ENCODE data around the gene CD276. TPM values are rescaled to one million over a fixed set of nuclear protein-coding genes. Genes with fewer than 3 reads are reported as not detected.

The CD276 gene
- total RNA-seq, 1 experiment from 2014 or later = 133 TPM

DNA sequence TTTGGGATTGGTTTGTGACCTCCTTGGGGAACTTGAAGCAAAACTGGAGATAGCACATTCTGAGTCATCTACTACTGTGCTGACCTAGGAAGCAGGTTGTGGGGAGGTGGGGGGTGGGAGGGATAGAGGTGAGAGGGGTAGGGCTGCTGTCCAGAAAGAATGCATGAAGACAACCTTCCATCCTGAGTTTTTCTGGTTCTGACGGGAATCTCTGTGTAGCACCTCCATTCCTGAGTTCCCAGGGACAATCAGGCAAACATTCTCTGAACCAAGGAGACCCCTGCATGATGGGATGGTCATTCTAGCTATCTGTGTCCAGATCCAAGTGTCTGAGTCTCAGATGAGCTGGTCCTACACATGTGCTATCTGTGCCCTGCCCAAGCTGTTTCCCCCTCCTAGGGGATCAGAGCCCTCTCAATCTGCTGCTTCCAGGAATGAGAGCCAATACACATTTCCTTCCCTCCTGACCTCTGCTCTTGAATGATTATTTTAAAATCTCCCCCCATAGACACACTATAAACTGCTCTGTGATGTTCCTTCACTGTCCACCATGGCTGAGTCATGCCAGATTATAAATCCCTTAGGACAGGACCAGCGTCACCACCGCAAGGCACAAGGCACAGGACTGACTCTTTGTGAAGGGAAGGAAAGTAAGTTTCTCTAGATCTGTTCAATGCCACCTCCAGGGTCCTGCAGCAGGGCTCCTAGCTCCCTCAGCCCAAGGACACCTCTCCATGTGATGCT lies 2.2 kb upstream of the CD276 start:
- peaks cover 15% of the 10 kb centered on the region; the same call in 1 of the 2 replicates for H3K79me2 ChIP-seq (ENCODE audit: insufficient read depth, low read length)
- no peak overlapping the region for H3K56ac ChIP-seq (ENCODE audit: insufficient read length, low read depth, low read length)
- H3K14ac ChIP-seq (ENCODE audit: insufficient read depth, low read length) = no peak overlapping the region
- no peaks in the 10 kb centered on the region; a peak in 3 of 7 replicates for H3K36me3 Mint-ChIP-seq (ENCODE audit: insufficient read depth in 1 of 3, low read depth in 3 of 3)
- WGBS (ENCODE audit: extremely low coverage, insufficient read length, low lambda C conversion rate) = no CpG with 5 or more reads among the region's 3 CpGs
- no peak overlapping the region for H2BK120ac ChIP-seq (ENCODE audit: low read depth, low read length, poor library complexity, severe bottlenecking)
- no peak overlapping the region; a peak in 1 of 7 replicates for H3K27ac Mint-ChIP-seq
- no peak overlapping the region for H3K27ac ChIP-seq (ENCODE audit: insufficient read length, low read depth, low read length)
- no peak overlapping the region for H2BK20ac ChIP-seq (ENCODE audit: low read depth, low read length, poor library complexity, severe bottlenecking)
- no peak overlapping the region for H2AFZ ChIP-seq (ENCODE audit: low read length)
- H3K18ac ChIP-seq (ENCODE audit: insufficient read length, low read depth, low read length) = no peak overlapping the region
- no peaks in the 10 kb centered on the region for H3K4me1 ChIP-seq (ENCODE audit: insufficient read depth, low read length)
- H3K23me2 ChIP-seq (ENCODE audit: insufficient read length, low read depth, low read length, poor library complexity, severe bottlenecking) = peaks cover 11% of the 10 kb centered on the region
- H3K4me3 Mint-ChIP-seq = no peak overlapping the region
- no peak overlapping the region for H2BK12ac ChIP-seq (ENCODE audit: insufficient read length, low read depth, low read length)
- no peak overlapping the region for H4K91ac ChIP-seq (ENCODE audit: insufficient read length, low read depth, low read length)
- H3K23ac ChIP-seq (ENCODE audit: insufficient read length, low read depth, low read length) = no peak overlapping the region
- peaks cover 28 to 34% of the 10 kb centered on the region in 2 experiments for H3K4me1 Mint-ChIP-seq
- H4K20me1 ChIP-seq (ENCODE audit: control insufficient read depth, insufficient read depth, insufficient read length) = no peaks in the 10 kb centered on the region
- TF ChIP-seq, protein P1, sequence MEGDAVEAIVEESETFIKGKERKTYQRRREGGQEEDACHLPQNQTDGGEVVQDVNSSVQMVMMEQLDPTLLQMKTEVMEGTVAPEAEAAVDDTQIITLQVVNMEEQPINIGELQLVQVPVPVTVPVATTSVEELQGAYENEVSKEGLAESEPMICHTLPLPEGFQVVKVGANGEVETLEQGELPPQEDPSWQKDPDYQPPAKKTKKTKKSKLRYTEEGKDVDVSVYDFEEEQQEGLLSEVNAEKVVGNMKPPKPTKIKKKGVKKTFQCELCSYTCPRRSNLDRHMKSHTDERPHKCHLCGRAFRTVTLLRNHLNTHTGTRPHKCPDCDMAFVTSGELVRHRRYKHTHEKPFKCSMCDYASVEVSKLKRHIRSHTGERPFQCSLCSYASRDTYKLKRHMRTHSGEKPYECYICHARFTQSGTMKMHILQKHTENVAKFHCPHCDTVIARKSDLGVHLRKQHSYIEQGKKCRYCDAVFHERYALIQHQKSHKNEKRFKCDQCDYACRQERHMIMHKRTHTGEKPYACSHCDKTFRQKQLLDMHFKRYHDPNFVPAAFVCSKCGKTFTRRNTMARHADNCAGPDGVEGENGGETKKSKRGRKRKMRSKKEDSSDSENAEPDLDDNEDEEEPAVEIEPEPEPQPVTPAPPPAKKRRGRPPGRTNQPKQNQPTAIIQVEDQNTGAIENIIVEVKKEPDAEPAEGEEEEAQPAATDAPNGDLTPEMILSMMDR (conservative IDR thresholded peaks at IDR 0.05) = no peak
- no peak overlapping the region for H4K5ac ChIP-seq (ENCODE audit: insufficient read length, low read depth, low read length)
- H2BK5ac ChIP-seq (ENCODE audit: insufficient read length, low read length) = no peak overlapping the region
- H4K8ac ChIP-seq (replicated peaks; ENCODE audit: insufficient read length, low read depth, low read length) = no peak overlapping the region
- H3K27me3 ChIP-seq (ENCODE audit: insufficient read depth, low read length) = no peaks in the 10 kb centered on the region
- no peak overlapping the region for H3K4me2 ChIP-seq (ENCODE audit: insufficient read depth, insufficient read length, low read length)
- no peak overlapping the region for H3K4ac ChIP-seq (ENCODE audit: low read depth, low read length)
- H3K27me3 Mint-ChIP-seq (ENCODE audit: low read depth) = no peaks in the 10 kb centered on the region; the same call in 1 of the 2 replicates
- H3K79me1 ChIP-seq (ENCODE audit: insufficient read depth, low read depth, low read length, poor library complexity, severe bottlenecking) = peaks cover 3% of the 10 kb centered on the region
- H3K9me3 Mint-ChIP-seq = no peaks in the 10 kb centered on the region
- H3K9ac ChIP-seq (ENCODE audit: extremely low read depth, insufficient read length, low read length) = no peak overlapping the region
- DNase-seq = no peak
- H3T11ph ChIP-seq (ENCODE audit: low read length) = no peak overlapping the region
- no peaks in the 10 kb centered on the region for H3K9me3 ChIP-seq (ENCODE audit: control insufficient read depth, low read depth, low read length)
- H2BK15ac ChIP-seq (ENCODE audit: low read depth, low read length) = no peak overlapping the region
- no peak overlapping the region for H2AK5ac ChIP-seq (ENCODE audit: insufficient read length, low read length)
